ENCODE results near the gene HYAL1. TPM values are rescaled to one million over a fixed set of nuclear protein-coding genes. Genes with fewer than 3 reads are reported as not detected.

The HYAL1 gene
- total RNA-seq, 1 donor from 2014 or later, result 0.22 TPM

DNA sequence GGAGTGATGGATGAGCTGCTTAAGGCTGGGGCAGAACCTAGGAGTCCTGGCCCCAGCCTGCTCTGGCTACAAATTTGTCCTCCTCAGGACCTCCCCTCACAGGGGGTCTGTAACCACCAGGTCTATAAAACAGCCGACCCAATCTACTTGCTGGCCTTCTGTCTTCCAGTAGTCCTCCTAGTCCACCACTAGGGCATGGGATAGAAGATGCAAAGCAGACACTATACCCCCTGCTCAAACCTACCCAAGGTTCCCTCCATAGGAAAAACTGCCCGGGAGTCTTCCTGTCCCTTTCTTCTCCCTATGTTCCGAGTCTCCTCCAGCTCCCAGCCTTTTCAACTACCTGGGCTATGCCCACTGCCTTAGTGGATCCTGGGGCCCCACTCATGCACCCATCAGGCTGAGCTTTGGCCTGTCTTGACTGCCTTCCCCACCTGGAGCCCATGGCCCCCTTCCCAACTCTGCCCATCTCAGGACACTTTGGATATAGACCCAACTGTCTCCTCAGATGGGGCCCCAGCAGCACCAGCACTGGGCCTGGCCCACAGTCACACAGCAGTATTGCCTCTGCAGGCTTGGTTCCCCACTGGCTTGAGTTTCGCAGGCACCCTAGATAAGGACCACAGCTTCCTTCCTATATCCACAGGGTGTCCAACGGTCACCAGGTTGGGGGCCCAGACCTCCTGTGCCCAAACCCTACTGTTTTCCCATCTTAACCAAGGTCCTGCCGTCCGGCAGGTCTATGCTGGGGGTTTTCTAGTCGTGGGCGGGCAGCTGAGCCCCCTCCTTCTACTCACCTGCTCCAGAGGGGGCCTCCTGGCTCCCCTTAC lies 5.3 kb downstream of the HYAL1 start:
- no peaks in the 10 kb centered on the region for H3K9me3 Mint-ChIP-seq (ENCODE audit: low read depth)
- H3K4me3 Mint-ChIP-seq (ENCODE audit: unreplicated experiment), result peak overlapping the region; percentile 98
- no peaks in the 10 kb centered on the region for H3K27me3 Mint-ChIP-seq (ENCODE audit: low read depth)
- peak overlapping the region; percentile 36 for H3K27ac Mint-ChIP-seq (ENCODE audit: unreplicated experiment)
- TF ChIP-seq, protein P1, sequence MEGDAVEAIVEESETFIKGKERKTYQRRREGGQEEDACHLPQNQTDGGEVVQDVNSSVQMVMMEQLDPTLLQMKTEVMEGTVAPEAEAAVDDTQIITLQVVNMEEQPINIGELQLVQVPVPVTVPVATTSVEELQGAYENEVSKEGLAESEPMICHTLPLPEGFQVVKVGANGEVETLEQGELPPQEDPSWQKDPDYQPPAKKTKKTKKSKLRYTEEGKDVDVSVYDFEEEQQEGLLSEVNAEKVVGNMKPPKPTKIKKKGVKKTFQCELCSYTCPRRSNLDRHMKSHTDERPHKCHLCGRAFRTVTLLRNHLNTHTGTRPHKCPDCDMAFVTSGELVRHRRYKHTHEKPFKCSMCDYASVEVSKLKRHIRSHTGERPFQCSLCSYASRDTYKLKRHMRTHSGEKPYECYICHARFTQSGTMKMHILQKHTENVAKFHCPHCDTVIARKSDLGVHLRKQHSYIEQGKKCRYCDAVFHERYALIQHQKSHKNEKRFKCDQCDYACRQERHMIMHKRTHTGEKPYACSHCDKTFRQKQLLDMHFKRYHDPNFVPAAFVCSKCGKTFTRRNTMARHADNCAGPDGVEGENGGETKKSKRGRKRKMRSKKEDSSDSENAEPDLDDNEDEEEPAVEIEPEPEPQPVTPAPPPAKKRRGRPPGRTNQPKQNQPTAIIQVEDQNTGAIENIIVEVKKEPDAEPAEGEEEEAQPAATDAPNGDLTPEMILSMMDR (IDR thresholded peaks at IDR 0.05), result peak; percentile 25
- no peak for DNase-seq (ENCODE audit: low spot score)
- peaks cover 25% of the 10 kb centered on the region for H3K4me1 Mint-ChIP-seq (ENCODE audit: low read depth)
- H3K36me3 Mint-ChIP-seq (ENCODE audit: low read depth), result no peaks in the 10 kb centered on the region

DNA sequence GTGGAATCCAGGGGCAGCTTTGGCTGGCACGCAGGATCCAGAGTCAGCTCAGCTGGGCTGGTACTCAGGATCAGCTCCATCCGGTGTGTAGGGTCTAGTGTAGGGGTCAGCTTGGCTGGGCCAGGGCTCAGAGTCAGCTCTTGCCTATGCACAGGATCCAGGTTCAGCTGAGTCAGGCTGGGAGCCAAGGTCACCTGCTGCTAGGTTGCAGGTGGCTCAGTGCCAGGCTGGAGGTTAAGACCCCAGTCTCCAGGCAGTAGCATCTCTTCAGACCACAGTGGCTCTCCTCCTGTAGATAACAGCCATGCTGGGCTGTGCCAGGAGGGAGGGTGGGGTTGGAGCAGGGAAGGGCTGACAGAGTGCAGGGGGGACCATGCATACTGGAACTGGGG lies 6.0 kb downstream of the HYAL1 start:
- TF ChIP-seq, protein P1 (IDR thresholded peaks at IDR 0.05), result no peak
- H3K27me3 Mint-ChIP-seq (ENCODE audit: low read depth), result no peaks in the 10 kb centered on the region
- no peak overlapping the region for H3K27ac Mint-ChIP-seq (ENCODE audit: unreplicated experiment)
- peaks cover 32% of the 10 kb centered on the region for H3K4me1 Mint-ChIP-seq (ENCODE audit: low read depth)
- no peaks in the 10 kb centered on the region for H3K9me3 Mint-ChIP-seq (ENCODE audit: low read depth)
- H3K36me3 Mint-ChIP-seq (ENCODE audit: low read depth), result no peaks in the 10 kb centered on the region
- H3K4me3 Mint-ChIP-seq (ENCODE audit: unreplicated experiment), result no peak overlapping the region
- DNase-seq (ENCODE audit: low spot score), result no peak

DNA sequence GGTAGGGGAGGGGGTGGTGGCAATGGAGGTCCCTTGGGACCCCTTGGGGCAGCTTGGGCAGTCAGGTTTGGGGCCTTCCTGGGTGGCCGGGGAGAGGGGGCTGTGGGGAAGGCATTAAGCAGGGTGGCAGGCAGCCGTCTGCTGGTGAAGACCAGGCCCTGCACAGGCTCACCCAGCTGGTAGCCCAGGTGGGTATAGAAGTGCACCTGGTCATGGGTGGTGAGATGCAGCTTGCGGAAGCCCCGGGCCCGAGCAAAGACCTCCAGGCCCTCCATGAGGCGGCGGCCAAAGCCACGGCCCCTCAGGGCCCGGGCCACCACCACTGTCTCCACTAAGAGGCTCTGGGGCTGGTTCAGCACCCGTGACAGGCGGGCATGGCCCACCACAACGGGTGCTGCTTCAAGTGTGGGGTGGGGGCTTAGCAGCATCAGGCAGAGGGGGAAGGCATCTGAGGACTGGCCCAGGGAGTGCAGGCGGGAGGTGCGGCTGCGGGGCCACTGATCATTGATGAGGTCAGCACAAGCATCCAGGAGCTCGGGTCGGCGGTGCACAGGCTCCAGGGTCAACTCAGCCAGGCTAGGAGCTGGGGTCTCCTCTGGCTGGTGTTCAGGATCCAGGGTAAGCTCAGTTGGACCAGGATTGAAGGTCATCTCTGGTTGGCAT lies 6.5 kb downstream of the HYAL1 start:
- no peaks in the 10 kb centered on the region for H3K27me3 Mint-ChIP-seq (ENCODE audit: low read depth)
- DNase-seq (ENCODE audit: low spot score), result no peak
- H3K4me3 Mint-ChIP-seq (ENCODE audit: unreplicated experiment), result no peak overlapping the region
- H3K4me1 Mint-ChIP-seq (ENCODE audit: low read depth), result peaks cover 33% of the 10 kb centered on the region
- H3K9me3 Mint-ChIP-seq (ENCODE audit: low read depth), result no peaks in the 10 kb centered on the region
- H3K27ac Mint-ChIP-seq (ENCODE audit: unreplicated experiment), result no peak overlapping the region
- TF ChIP-seq, protein P1 (IDR thresholded peaks at IDR 0.05), result no peak
- no peaks in the 10 kb centered on the region for H3K36me3 Mint-ChIP-seq (ENCODE audit: low read depth)

GRCh38 chr3:50295553-50296431 lies 7.6 kb downstream of the HYAL1 start:
- Mint-ChIP-seq H3K9me3 (ENCODE audit: low read depth) (no peaks in the 10 kb centered on the region), H3K4me1 (ENCODE audit: low read depth) (peaks cover 36% of the 10 kb centered on the region), H3K27ac (ENCODE audit: unreplicated experiment) (no peak overlapping the region), H3K4me3 (ENCODE audit: unreplicated experiment) (no peak overlapping the region), H3K36me3 (ENCODE audit: low read depth) (no peaks in the 10 kb centered on the region), H3K27me3 (ENCODE audit: low read depth) (no peaks in the 10 kb centered on the region)
- TF ChIP-seq, protein P1 (IDR thresholded peaks at IDR 0.05), result no peak
- DNase-seq (ENCODE audit: low spot score), result no peak

Measured in chondrocyte (in vitro differentiated cells).